ENCODE results near the gene GYS1. TPM values are rescaled to one million over a fixed set of nuclear protein-coding genes. Genes with fewer than 3 reads are reported as not detected.
A peak's percentile ranks its signal among the peaks of the same experiment; 100 is the strongest.
"Not testable (repeated sequence)": the region's sequence is repeated elsewhere in the genome, so short reads cannot be mapped to it uniquely, and the experiment has no call there.

GYS1 gene
- total RNA-seq, 1 experiment from 2014 or later = 46.1 TPM

- DNase-seq (ENCODE audit: low read depth) = no peak
Measured at GRCh38 chr19:48946463-48947257, 46.4 kb downstream of the GYS1 start.

- DNase-seq (ENCODE audit: low read depth) = no peak
Measured at GRCh38 chr19:48945817-48946216, 47.3 kb downstream of the GYS1 start.

- no peak for DNase-seq (ENCODE audit: low read depth)
Measured at GRCh38 chr19:48945415-48945814, 47.7 kb downstream of the GYS1 start.

- DNase-seq (ENCODE audit: low read depth) = no peak
Measured at GRCh38 chr19:48943081-48943480, 50.0 kb downstream of the GYS1 start.

- no peak for DNase-seq (ENCODE audit: low read depth)
Measured at GRCh38 chr19:48940902-48941301, 52.2 kb downstream of the GYS1 start.

- no peak for DNase-seq (ENCODE audit: low read depth)
Measured at GRCh38 chr19:48938256-48938655, 54.9 kb downstream of the GYS1 start.

- DNase-seq (ENCODE audit: low read depth) = no peak
Measured at GRCh38 chr19:48935864-48936263, 57.2 kb downstream of the GYS1 start.

- no peak for DNase-seq (ENCODE audit: low read depth)
Measured at GRCh38 chr19:48934837-48935236, 58.3 kb downstream of the GYS1 start.

- peak; percentile 28 for DNase-seq (ENCODE audit: low read depth)
Measured at GRCh38 chr19:48933382-48933932, 59.7 kb downstream of the GYS1 start, which contains the start of gene DHDH. TSS of gene DHDH (plus strand) at chr19:48933699. CDS start at chr19:48933722, 23 bp downstream.

- no peak for DNase-seq (ENCODE audit: low read depth)
Measured at GRCh38 chr19:48928164-48929025, 64.7 kb downstream of the GYS1 start.

GRCh38 chr19:48927692-48928091 is 65.4 kb downstream of the GYS1 start:
- DNase-seq (ENCODE audit: low read depth) = not testable (repeated sequence)

GRCh38 chr19:48926909-48927308 is 66.2 kb downstream of the GYS1 start:
- peak; percentile 91 for DNase-seq (ENCODE audit: low read depth)

- not testable (repeated sequence) for DNase-seq (ENCODE audit: low read depth)
Measured at GRCh38 chr19:48925890-48926289, 67.2 kb downstream of the GYS1 start.

- DNase-seq (ENCODE audit: low read depth) = peak; percentile 94
Measured at GRCh38 chr19:48925240-48925843, 67.8 kb downstream of the GYS1 start.

GRCh38 chr19:48922548-48923490 is 70.3 kb downstream of the GYS1 start:
- DNase-seq (ENCODE audit: low read depth) = no peak

- DNase-seq (ENCODE audit: low read depth) = no peak
Measured at GRCh38 chr19:48921721-48922500, 71.2 kb downstream of the GYS1 start.

GRCh38 chr19:48920949-48921348 is 72.2 kb downstream of the GYS1 start:
- DNase-seq (ENCODE audit: low read depth) = no peak

- not testable (repeated sequence) for DNase-seq (ENCODE audit: low read depth)
Measured at GRCh38 chr19:48919271-48919670, 73.8 kb downstream of the GYS1 start.

- DNase-seq (ENCODE audit: low read depth) = peak; percentile 32
Measured at GRCh38 chr19:48918801-48919247, 74.3 kb downstream of the GYS1 start.

All from HT1080 (cell line).